Measurements from ENCODE around the gene MBD3L2B.

GRCh38 chr19:7068599-7068998 is 47.4 kb upstream of the MBD3L2B start:
- no peak for TF ChIP-seq CTCF (IDR thresholded peaks at IDR 0.05)
- TF ChIP-seq SIN3A (IDR thresholded peaks at IDR 0.05; ENCODE audit: borderline replicate concordance, low read depth, low read length), result no peak
- no peak for TF ChIP-seq IRF3 (IDR thresholded peaks at IDR 0.05; ENCODE audit: low read depth, low read length)
- no peak for TF ChIP-seq USF2 (IDR thresholded peaks at IDR 0.05; ENCODE audit: borderline replicate concordance, low read depth, low read length)
- TF ChIP-seq POLR2AphosphoS5 (IDR thresholded peaks at IDR 0.05; ENCODE audit: low read depth, low read length), result no peak
- no peak for TF ChIP-seq FOXJ3 (CRISPR knock-in tag; IDR thresholded peaks at IDR 0.05)
- no peak for TF ChIP-seq JUND (IDR thresholded peaks at IDR 0.05)
- no peak for TF ChIP-seq EZH2phosphoT487 (IDR thresholded peaks at IDR 0.05; ENCODE audit: borderline replicate concordance, low read depth)
- TF ChIP-seq CHD2 (IDR thresholded peaks at IDR 0.05; ENCODE audit: low read length, partially characterized antibody), result no peak
- no peak for TF ChIP-seq YY1 (IDR thresholded peaks at IDR 0.05; ENCODE audit: low read depth)
- no peak for TF ChIP-seq MXI1 (IDR thresholded peaks at IDR 0.05; ENCODE audit: low read depth, low read length)
- no peak for TF ChIP-seq GATA2 (CRISPR knock-in tag; IDR thresholded peaks at IDR 0.05)
- TF ChIP-seq SMC3 (IDR thresholded peaks at IDR 0.05; ENCODE audit: low read depth, low read length), result no peak

Data from SK-N-SH (cell line).